GM23338 (cell line): ENCODE measurements around the gene SPATA31C2. TPM values are rescaled to one million over a fixed set of nuclear protein-coding genes. Genes with fewer than 3 reads are reported as not detected.

Source experiments
- ATAC-seq: fragments of 200-7000 bp; cut with Tn5 transposase; 3 replicates; pipeline ENCODE4 v1.9.1; 2020
- DNase-seq: peaks from one replicate; pipeline ENCODE4 v3.0.0-alpha.2; 2015; ENCODE audit warnings: low spot score
- H2AFZ ChIP-seq: fragments of 200-600 bp; sonication (generic); 2 replicates; pipeline ENCODE4 v1.8.0; 2016; ENCODE audit warnings: antibody characterized with exemption, mild to moderate bottlenecking, moderate library complexity
- H3F3A ChIP-seq: fragments of 200-600 bp; sonication (generic); replicated peaks from 2 replicates; pipeline ENCODE4 v1.8.0; 2017; ENCODE audit warnings: antibody characterized with exemption, mixed run types, low read depth
- H3K27ac ChIP-seq: fragments of 200-600 bp; sonication (generic); 2 replicates; pipeline ENCODE4 v1.6.1; 2016; ENCODE audit warnings: low read depth
- H3K27me3 ChIP-seq: fragments of 200-600 bp; sonication (generic); 2 replicates; pipeline ENCODE4 v1.8.0; 2016; ENCODE audit warnings: mild to moderate bottlenecking, mixed run types, moderate library complexity; ENCODE audit not compliant: insufficient read depth
- H3K36me3 ChIP-seq: fragments of 200-600 bp; sonication (generic); 2 replicates; pipeline ENCODE4 v1.8.0; 2016; ENCODE audit warnings: mild to moderate bottlenecking; ENCODE audit not compliant: insufficient read depth
- H3K4me1 ChIP-seq: fragments of 200-600 bp; sonication (generic); 2 replicates; pipeline ENCODE4 v1.8.0; 2016; ENCODE audit warnings: mild to moderate bottlenecking, moderate library complexity; ENCODE audit not compliant: insufficient read depth
- H3K4me2 ChIP-seq: fragments of 200-600 bp; sonication (generic); 2 replicates; pipeline ENCODE4 v1.7.1; 2017; ENCODE audit warnings: mixed run types
- H3K4me3 ChIP-seq: fragments of 200-600 bp; sonication (generic); 2 replicates; pipeline ENCODE4 v1.6.1; 2016; ENCODE audit warnings: mixed run types
- H3K79me2 ChIP-seq: fragments of 200-600 bp; sonication (generic); replicated peaks from 2 replicates; pipeline ENCODE4 v1.8.0; 2017; ENCODE audit warnings: mild to moderate bottlenecking; ENCODE audit not compliant: insufficient read depth
- H3K9me2 ChIP-seq: fragments of 200-600 bp; sonication (generic); 2 replicates; pipeline ENCODE4 v1.8.0; 2017; ENCODE audit not compliant: insufficient read depth
- H4K20me1 ChIP-seq: fragments of 200-600 bp; sonication (generic); replicated peaks from 2 replicates; pipeline ENCODE4 v1.8.0; 2017; ENCODE audit warnings: mild to moderate bottlenecking; ENCODE audit not compliant: insufficient read depth
- H3K27ac Mint-ChIP-seq: 2 replicates; pipeline ENCODE4 v1.8.0; 2020; ENCODE audit warnings: inconsistent platforms, mild to moderate bottlenecking, moderate library complexity, mixed read lengths
- H3K27me3 Mint-ChIP-seq: 3 replicates; pipeline ENCODE4 v1.8.0; 2022; ENCODE audit warnings: low read depth, mild to moderate bottlenecking, moderate library complexity, mixed read lengths, inconsistent platforms; ENCODE audit not compliant: insufficient read depth, poor library complexity
- H3K36me3 Mint-ChIP-seq: 3 replicates; pipeline ENCODE4 v1.8.0; 2021; ENCODE audit warnings: low read depth, mild to moderate bottlenecking, inconsistent platforms, moderate library complexity, mixed read lengths
- H3K4me1 Mint-ChIP-seq: 3 replicates; pipeline ENCODE4 v1.8.0; 2020; ENCODE audit warnings: mild to moderate bottlenecking, inconsistent platforms, mixed read lengths
- H3K4me3 Mint-ChIP-seq: 3 replicates; pipeline ENCODE4 v1.8.0; 2021; ENCODE audit warnings: moderate library complexity, mild to moderate bottlenecking, inconsistent platforms, mixed read lengths
- H3K9me3 Mint-ChIP-seq: 3 replicates; pipeline ENCODE4 v1.8.0; 2020; ENCODE audit warnings: moderate library complexity, mild to moderate bottlenecking, inconsistent platforms, mixed read lengths
- CREB1 ChIP-seq: fragments of 250-450 bp; sonication (Bioruptor Pico); IDR thresholded peaks from 2 replicates; pipeline ENCODE4 v1.5.0; 2020; ENCODE audit warnings: low read depth, mild to moderate bottlenecking, moderate library complexity
- ETS1 ChIP-seq: IDR thresholded peaks from 2 replicates; pipeline ENCODE4 v1.6.1; 2016; ENCODE audit warnings: antibody characterized with exemption
- EZH2phosphoT487 ChIP-seq: fragments of 200-600 bp; sonication (generic); IDR thresholded peaks from one replicate; pipeline ENCODE4 v1.8.1; 2018; ENCODE audit warnings: antibody characterized with exemption; ENCODE audit not compliant: unreplicated experiment
- JUNB ChIP-seq: IDR thresholded peaks from one replicate; pipeline ENCODE4 v1.6.1; 2016; ENCODE audit warnings: antibody characterized with exemption; ENCODE audit not compliant: unreplicated experiment
- POLR2AphosphoS5 ChIP-seq: IDR thresholded peaks from 2 replicates; pipeline ENCODE4 v1.6.1; 2016; ENCODE audit warnings: antibody characterized with exemption, low read depth
- REST ChIP-seq: IDR thresholded peaks from one replicate; pipeline ENCODE4 v1.6.1; 2018; ENCODE audit warnings: antibody characterized with exemption; ENCODE audit not compliant: unreplicated experiment
- STAT1 ChIP-seq: IDR thresholded peaks from one replicate; pipeline ENCODE4 v1.6.1; 2016; ENCODE audit warnings: antibody characterized with exemption; ENCODE audit not compliant: unreplicated experiment
- ZNF114 ChIP-seq: fragments of 250-450 bp; sonication (Bioruptor Pico); IDR thresholded peaks from 2 replicates; pipeline ENCODE4 v1.5.0; 2020; ENCODE audit warnings: mild to moderate bottlenecking, moderate library complexity
- ZNF331 ChIP-seq: fragments of 250-450 bp; sonication (Bioruptor Pico); IDR thresholded peaks from 2 replicates; pipeline ENCODE4 v1.5.0; 2020; ENCODE audit warnings: low read depth, mild to moderate bottlenecking, moderate library complexity
- ZNF462 ChIP-seq: fragments of 250-450 bp; sonication (Bioruptor Pico); IDR thresholded peaks from 2 replicates; pipeline ENCODE4 v1.5.0; 2020; ENCODE audit warnings: mild to moderate bottlenecking, moderate library complexity
- polyA plus RNA-seq: library from polyadenylated mRNA; unstranded; fragments of >200 nt; fragmentation: Nextera tagmentation; extraction: Ambion mirVana; gene quantifications from 2 replicates; pipeline ENCODE4 v1.2.1, GENCODE V29; 2016
- total RNA-seq: library from RNA; depleted of rRNA; stranded (reverse); fragments of >200 nt; shearing (Covaris generic); gene quantifications from 2 replicates; pipeline ENCODE4 v1.2.3, GENCODE V29; 2014

SPATA31C2 gene
- total and polyA plus RNA-seq, 2 experiments from 2014 or later, result 0.08 to 0.35 TPM

GRCh38 chr9:88087906-88088305, 50.4 kb downstream of the SPATA31C2 start (continued):
- TF ChIP-seq REST, result no peak
- TF ChIP-seq ETS1, result no peak
- no peak for TF ChIP-seq CREB1 (CRISPR knock-in tag)

GRCh38 chr9:88085476-88085875, 52.8 kb downstream of the SPATA31C2 start:
- Histone ChIP-seq H4K20me1 (no peaks in the 10 kb centered on the region), H3K9me2 (no peaks in the 10 kb centered on the region; the same call in 1 of the 2 replicates), H3F3A (no peaks in the 10 kb centered on the region), H3K4me1 (no peaks in the 10 kb centered on the region), H2AFZ (peak overlapping the region; percentile 21; the same call in 1 of the 2 replicates), H3K27ac (no peak overlapping the region), H3K4me3 (no peak overlapping the region), H3K4me2 (no peak overlapping the region), H3K27me3 (no peaks in the 10 kb centered on the region), H3K79me2 (no peaks in the 10 kb centered on the region), H3K36me3 (no peaks in the 10 kb centered on the region)
- Mint-ChIP-seq H3K4me3 (no peak overlapping the region), H3K27ac (no peak overlapping the region), H3K9me3 (no peaks in the 10 kb centered on the region), H3K4me1 (peaks cover 2% of the 10 kb centered on the region; the same call in 1 of the 3 replicates), H3K36me3 (no peaks in the 10 kb centered on the region), H3K27me3 (peaks cover 12% of the 10 kb centered on the region)
- no peak for DNase-seq
- TF ChIP-seq JUNB (no peak), EZH2phosphoT487 (no peak), STAT1 (no peak), ZNF331 (CRISPR knock-in tag) (no peak), ZNF462 (CRISPR knock-in tag) (no peak), POLR2AphosphoS5 (no peak), ZNF114 (CRISPR knock-in tag) (no peak)
- no peak for ATAC-seq
